Liver (tissue), 2 donors: Measurements from ENCODE around the gene RALB.
"Not testable (repeated sequence)": the region's sequence is repeated elsewhere in the genome, so short reads cannot be mapped to it uniquely, and the experiment has no call there.

Experiments
- FOXA1 ChIP-seq: IDR thresholded peaks from 2 replicates; pipeline ENCODE4 v1.6.1; 2016; ENCODE audit warnings: antibody characterized with exemption
- YY1 ChIP-seq: IDR thresholded peaks from 2 replicates; pipeline ENCODE4 v1.6.1; 2016; ENCODE audit warnings: antibody characterized with exemption, mild to moderate bottlenecking
- TF ChIP-seq, protein P1 (sequence below): fragments of 150-350 bp; IDR thresholded peaks from 2 replicates; pipeline ENCODE4 v1.5.1; 2017; ENCODE audit warnings: improper control_type of control experiment, low read depth, low read length; ENCODE audit not compliant: missing input control
- TF ChIP-seq, protein P2 (sequence below): IDR thresholded peaks from 2 replicates; pipeline ENCODE4 v1.6.1; 2016; ENCODE audit warnings: antibody characterized with exemption
- donor health status: healthy.

DNA sequence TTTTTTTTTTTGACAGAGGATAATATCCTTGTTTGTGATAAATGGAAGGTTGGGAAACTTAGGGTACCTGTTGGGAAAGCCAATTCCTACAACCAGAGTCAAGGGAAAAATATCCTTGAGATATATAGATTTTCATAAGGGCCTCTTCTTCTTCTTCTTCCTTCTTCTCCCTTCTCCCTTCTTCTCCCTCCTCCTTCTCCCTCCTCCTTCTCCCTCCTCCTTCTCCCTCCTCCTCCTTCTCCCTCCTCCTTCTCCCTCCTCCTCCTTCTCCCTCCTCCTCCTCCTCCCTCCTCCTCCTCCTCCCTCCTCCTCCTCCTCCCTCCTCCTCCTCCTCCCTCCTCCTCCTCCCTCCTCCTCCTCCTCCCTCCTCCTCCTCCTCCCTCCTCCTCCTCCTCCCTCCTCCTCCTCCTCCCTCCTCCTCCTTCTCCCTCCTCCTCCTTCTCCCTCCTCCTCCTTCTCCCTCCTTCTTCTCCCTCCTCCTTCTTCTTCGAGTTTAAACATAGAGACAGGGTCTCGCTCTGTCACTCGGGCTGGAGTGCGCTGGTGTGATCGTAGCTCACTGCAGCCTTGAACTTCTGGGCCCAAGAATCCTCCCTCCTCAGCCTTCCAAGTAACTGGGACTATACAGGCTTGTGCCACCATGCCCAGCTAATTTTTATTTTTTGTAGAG lies 68.4 kb downstream of the RALB start:
- TF ChIP-seq FOXA1, YY1: not testable (repeated sequence)
- TF ChIP-seq, protein P1, sequence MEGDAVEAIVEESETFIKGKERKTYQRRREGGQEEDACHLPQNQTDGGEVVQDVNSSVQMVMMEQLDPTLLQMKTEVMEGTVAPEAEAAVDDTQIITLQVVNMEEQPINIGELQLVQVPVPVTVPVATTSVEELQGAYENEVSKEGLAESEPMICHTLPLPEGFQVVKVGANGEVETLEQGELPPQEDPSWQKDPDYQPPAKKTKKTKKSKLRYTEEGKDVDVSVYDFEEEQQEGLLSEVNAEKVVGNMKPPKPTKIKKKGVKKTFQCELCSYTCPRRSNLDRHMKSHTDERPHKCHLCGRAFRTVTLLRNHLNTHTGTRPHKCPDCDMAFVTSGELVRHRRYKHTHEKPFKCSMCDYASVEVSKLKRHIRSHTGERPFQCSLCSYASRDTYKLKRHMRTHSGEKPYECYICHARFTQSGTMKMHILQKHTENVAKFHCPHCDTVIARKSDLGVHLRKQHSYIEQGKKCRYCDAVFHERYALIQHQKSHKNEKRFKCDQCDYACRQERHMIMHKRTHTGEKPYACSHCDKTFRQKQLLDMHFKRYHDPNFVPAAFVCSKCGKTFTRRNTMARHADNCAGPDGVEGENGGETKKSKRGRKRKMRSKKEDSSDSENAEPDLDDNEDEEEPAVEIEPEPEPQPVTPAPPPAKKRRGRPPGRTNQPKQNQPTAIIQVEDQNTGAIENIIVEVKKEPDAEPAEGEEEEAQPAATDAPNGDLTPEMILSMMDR = not testable (repeated sequence)
- TF ChIP-seq, protein P2, sequence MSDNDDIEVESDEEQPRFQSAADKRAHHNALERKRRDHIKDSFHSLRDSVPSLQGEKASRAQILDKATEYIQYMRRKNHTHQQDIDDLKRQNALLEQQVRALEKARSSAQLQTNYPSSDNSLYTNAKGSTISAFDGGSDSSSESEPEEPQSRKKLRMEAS = not testable (repeated sequence)
